OCI-LY3 (cell line): ENCODE measurements around the gene AKAP1.

ENCODE experiments used
- EZH2phosphoT487 ChIP-seq: fragments of 200-600 bp; shearing (Covaris generic); IDR thresholded peaks from 2 replicates; pipeline ENCODE4 v1.6.1; 2018; ENCODE audit warnings: antibody characterized with exemption, mixed run types, low read depth
- TF ChIP-seq, protein P1 (sequence below): fragments of 200-600, 300-600 bp; sonication (generic); IDR thresholded peaks from 2 replicates; pipeline ENCODE4 v1.5.1; 2014; ENCODE audit warnings: antibody characterized with exemption, low read length, low read depth

DNA sequence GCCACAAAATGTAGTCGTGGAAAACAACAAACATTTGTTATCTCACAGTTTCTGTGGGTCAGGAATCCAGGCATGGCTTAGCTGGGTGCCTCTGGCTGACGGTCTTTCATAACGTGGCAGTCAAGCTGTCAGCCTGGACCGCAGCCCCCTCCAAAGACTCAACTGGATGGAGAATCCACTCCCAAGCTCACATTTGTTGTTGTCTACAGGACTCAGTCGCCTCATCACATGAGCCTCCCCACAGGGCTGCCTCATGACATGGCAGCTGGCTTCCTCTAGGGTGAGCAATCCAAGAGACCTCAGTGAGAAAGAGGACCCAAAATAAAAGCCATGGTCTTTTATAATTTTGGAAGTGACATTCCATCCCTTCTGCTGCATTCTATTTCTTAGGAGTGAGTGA lies 34.7 kb upstream of the AKAP1 start:
- TF ChIP-seq, protein P1, sequence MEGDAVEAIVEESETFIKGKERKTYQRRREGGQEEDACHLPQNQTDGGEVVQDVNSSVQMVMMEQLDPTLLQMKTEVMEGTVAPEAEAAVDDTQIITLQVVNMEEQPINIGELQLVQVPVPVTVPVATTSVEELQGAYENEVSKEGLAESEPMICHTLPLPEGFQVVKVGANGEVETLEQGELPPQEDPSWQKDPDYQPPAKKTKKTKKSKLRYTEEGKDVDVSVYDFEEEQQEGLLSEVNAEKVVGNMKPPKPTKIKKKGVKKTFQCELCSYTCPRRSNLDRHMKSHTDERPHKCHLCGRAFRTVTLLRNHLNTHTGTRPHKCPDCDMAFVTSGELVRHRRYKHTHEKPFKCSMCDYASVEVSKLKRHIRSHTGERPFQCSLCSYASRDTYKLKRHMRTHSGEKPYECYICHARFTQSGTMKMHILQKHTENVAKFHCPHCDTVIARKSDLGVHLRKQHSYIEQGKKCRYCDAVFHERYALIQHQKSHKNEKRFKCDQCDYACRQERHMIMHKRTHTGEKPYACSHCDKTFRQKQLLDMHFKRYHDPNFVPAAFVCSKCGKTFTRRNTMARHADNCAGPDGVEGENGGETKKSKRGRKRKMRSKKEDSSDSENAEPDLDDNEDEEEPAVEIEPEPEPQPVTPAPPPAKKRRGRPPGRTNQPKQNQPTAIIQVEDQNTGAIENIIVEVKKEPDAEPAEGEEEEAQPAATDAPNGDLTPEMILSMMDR, result no peak
- no peak for TF ChIP-seq EZH2phosphoT487
